Measurements from ENCODE around the gene MPL.

The MPL gene

GRCh38 chr1:43337588-43337987 is at the start of gene MPL:
Gene MPL, plus strand, starts transcription at chr1:43337818. Its CDS starts 31 bp downstream, at chr1:43337849.
- TF ChIP-seq CTCF (IDR thresholded peaks at IDR 0.05; ENCODE audit: extremely low read depth, insufficient read depth, missing control alignments): no peak
- in situ Hi-C loops (cut with MboI; ENCODE audit: low pct_unique_long_range_greater_than_20kb, low sequenced_read_pairs, unreplicated experiment): no loop called here
- no peak for DNase-seq (ENCODE audit: low spot score)

DNA sequence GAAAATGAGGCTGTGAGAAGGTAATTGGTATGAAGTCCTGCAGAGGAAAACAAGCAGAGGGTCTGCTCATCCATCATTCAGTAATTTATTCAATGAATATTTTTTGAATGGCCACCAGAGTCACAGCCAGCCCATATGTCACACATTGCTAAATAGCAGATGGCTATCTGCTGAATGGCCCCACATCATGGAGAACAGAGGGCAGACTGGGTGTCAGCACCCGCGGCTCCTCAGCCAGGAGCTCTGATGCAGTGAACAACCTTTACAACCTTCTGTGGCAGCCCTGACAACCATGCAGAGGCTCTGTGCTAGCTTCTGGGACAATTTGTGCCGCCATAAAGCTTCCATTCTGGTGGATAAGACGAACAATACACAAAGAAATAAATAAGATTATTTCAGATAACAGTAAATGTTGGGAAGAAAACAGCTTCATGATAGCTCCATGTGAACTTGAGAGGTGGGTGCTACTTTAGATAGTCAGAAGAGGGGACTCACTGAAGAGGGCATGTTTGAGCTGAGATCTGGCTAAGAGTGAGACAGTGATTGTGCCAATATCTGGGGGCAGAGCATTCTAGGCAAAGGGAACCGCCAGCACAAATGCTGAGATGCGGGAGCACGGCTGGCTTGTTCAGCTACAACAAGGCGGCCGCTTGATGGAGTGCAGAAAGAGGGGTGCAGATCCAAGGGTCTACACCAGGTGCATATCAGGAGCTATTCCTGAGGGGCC is 49.4 kb upstream of the MPL start:
- no peak for TF ChIP-seq CTCF (IDR thresholded peaks at IDR 0.05; ENCODE audit: extremely low read depth, insufficient read depth, missing control alignments)
- no peak for DNase-seq (ENCODE audit: low spot score)
- in situ Hi-C loops (cut with MboI; ENCODE audit: low pct_unique_long_range_greater_than_20kb, low sequenced_read_pairs, unreplicated experiment): no loop called here

- DNase-seq (ENCODE audit: low spot score): no peak
- in situ Hi-C loops (cut with MboI; ENCODE audit: low pct_unique_long_range_greater_than_20kb, low sequenced_read_pairs, unreplicated experiment): no loop called here
- no peak for TF ChIP-seq CTCF (IDR thresholded peaks at IDR 0.05; ENCODE audit: extremely low read depth, insufficient read depth, missing control alignments)
Observed at GRCh38 chr1:43288785-43289706, 48.6 kb upstream of the MPL start.

GRCh38 chr1:43292216-43292615 is 45.4 kb upstream of the MPL start:
- no peak for DNase-seq (ENCODE audit: low spot score)

DNA sequence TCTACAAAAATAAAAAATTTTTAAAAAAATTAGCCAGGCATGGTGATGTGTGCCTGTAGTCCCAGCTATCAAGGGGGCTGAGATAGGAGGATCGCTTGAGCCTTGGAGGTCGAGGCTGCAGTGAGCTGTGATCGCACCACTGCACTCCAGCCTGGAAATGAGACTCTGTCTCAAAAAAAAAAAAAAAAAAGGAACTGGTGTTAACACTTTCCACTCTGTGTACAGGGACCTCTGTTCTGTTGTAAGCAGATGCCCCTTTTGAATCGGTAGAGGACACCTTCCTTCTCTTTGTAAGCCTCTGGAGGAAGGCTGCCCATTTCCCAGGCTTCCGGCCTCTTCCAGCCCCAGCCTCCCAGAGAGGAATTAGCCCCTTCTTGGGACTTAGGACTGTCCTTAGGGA is 44.9 kb upstream of the MPL start:
- in situ Hi-C loops (cut with MboI; ENCODE audit: low pct_unique_long_range_greater_than_20kb, low sequenced_read_pairs, unreplicated experiment): no loop called here
- no peak for DNase-seq (ENCODE audit: low spot score)
- TF ChIP-seq CTCF (IDR thresholded peaks at IDR 0.05; ENCODE audit: extremely low read depth, insufficient read depth, missing control alignments): no peak

More at GRCh38 chr1:43292216-43292615, 45.4 kb upstream of the MPL start:
- in situ Hi-C loops (cut with MboI; ENCODE audit: low pct_unique_long_range_greater_than_20kb, low sequenced_read_pairs, unreplicated experiment): no loop called here
- TF ChIP-seq CTCF (IDR thresholded peaks at IDR 0.05; ENCODE audit: extremely low read depth, insufficient read depth, missing control alignments): no peak

GRCh38 chr1:43293176-43293575 is 44.4 kb upstream of the MPL start:
- in situ Hi-C loops (cut with MboI; ENCODE audit: low pct_unique_long_range_greater_than_20kb, low sequenced_read_pairs, unreplicated experiment): no loop called here

More at GRCh38 chr1:43293176-43293575, 44.4 kb upstream of the MPL start:
- no peak for TF ChIP-seq CTCF (IDR thresholded peaks at IDR 0.05; ENCODE audit: extremely low read depth, insufficient read depth, missing control alignments)
- DNase-seq (ENCODE audit: low spot score): no peak

Data from GM13977 (cell line).